ENCODE data around the gene CWC27.

Gene CWC27

GRCh38 chr5:65047948-65048690 lies 279.4 kb downstream of the CWC27 start:
- Mint-ChIP-seq H3K4me1 (ENCODE audit: low read depth) (peaks cover 5% of the 10 kb centered on the region), H3K9me3 (no peaks in the 10 kb centered on the region), H3K36me3 (ENCODE audit: low read depth) (no peaks in the 10 kb centered on the region), H3K4me3 (no peak overlapping the region), H3K27ac (no peak overlapping the region), H3K27me3 (no peaks in the 10 kb centered on the region)
- DNase-seq: no peak

DNA sequence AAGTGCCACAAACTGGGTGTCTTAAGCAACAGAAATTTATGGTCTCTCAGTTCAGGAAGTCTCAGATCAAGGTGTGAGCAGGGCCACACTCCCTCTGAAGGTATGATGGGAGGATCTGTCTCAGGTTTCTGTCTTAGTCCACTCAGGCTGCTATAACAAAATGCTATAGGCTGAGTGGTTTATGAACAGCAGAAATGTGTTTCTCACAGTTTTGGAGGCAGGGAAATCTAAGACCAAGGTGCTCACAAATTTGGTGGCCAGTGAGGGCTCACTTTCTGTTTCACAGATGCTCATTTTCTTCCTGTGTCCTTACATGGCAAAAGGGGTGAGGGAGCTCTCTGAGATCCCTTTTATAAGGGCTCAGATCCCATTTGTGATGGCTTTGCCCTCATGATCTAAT lies 281.4 kb downstream of the CWC27 start:
- H3K9me3 Mint-ChIP-seq: no peaks in the 10 kb centered on the region
- no peak overlapping the region for H3K4me3 Mint-ChIP-seq
- DNase-seq: no peak
- no peaks in the 10 kb centered on the region for H3K27me3 Mint-ChIP-seq
- H3K36me3 Mint-ChIP-seq (ENCODE audit: low read depth): no peaks in the 10 kb centered on the region
- peaks cover 5% of the 10 kb centered on the region for H3K4me1 Mint-ChIP-seq (ENCODE audit: low read depth)
- no peak overlapping the region for H3K27ac Mint-ChIP-seq

- H3K36me3 Mint-ChIP-seq (ENCODE audit: low read depth): no peaks in the 10 kb centered on the region
- DNase-seq: no peak
- H3K9me3 Mint-ChIP-seq: no peaks in the 10 kb centered on the region
- no peaks in the 10 kb centered on the region for H3K27me3 Mint-ChIP-seq
- peaks cover 5% of the 10 kb centered on the region for H3K4me1 Mint-ChIP-seq (ENCODE audit: low read depth)
- H3K4me3 Mint-ChIP-seq: no peak overlapping the region
- H3K27ac Mint-ChIP-seq: no peak overlapping the region
Measured at GRCh38 chr5:65050826-65051498, 282.2 kb downstream of the CWC27 start.

- peaks cover 2% of the 10 kb centered on the region for H3K4me1 Mint-ChIP-seq (ENCODE audit: low read depth)
- H3K9me3 Mint-ChIP-seq: no peaks in the 10 kb centered on the region
- H3K27ac Mint-ChIP-seq: no peak overlapping the region
- DNase-seq: no peak
- no peaks in the 10 kb centered on the region for H3K36me3 Mint-ChIP-seq (ENCODE audit: low read depth)
- H3K4me3 Mint-ChIP-seq: no peak overlapping the region
- H3K27me3 Mint-ChIP-seq: no peaks in the 10 kb centered on the region
Measured at GRCh38 chr5:65055938-65056337, 287.2 kb downstream of the CWC27 start.

DNA sequence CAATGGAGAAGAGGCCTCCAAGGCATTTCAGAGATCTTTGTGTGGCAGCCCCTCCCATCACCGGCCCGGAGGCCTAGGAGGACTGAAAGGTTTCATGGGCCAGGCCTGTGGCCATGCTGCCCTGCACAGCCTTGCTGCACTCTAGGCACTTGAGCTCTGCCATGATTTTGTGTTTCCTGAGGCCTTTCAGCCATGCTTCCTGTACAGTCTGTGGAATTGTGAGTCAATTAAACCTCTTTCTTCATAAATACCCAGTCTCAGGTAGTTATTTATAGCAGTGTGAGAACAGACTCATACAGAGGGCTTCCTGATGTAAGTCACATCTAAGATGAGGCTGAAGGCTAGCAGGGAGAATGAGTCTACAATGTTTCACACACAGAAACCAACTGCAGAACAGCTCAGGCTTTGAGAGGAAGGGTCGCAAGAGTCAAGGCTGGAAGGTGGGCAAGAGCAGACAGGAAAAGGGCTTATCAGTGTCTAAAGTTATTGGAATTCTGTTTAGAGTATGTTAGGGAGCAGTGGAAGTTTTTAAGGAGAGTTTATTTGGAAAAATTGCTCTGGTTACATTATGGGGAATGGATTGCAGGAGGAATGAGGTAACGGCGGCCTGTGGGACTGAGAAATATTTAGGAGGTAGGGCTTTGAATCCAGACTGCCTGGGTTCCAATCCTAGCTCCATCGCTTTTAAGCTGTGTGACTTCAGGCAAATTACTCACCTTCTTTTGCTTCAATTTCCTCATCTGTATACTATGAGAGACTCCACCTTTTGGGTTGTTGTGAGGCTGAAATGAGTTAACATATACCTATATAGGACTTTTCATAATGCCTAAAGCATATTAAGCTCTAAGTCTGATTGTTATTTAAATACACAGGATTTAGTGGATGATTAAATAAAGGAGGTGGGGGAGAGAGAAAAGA lies 291.2 kb downstream of the CWC27 start:
- Mint-ChIP-seq H3K4me3 (no peak overlapping the region), H3K4me1 (ENCODE audit: low read depth) (peaks cover 2% of the 10 kb centered on the region), H3K36me3 (ENCODE audit: low read depth) (no peaks in the 10 kb centered on the region), H3K27ac (no peak overlapping the region), H3K27me3 (no peaks in the 10 kb centered on the region), H3K9me3 (no peaks in the 10 kb centered on the region)
- no peak for DNase-seq

DNA sequence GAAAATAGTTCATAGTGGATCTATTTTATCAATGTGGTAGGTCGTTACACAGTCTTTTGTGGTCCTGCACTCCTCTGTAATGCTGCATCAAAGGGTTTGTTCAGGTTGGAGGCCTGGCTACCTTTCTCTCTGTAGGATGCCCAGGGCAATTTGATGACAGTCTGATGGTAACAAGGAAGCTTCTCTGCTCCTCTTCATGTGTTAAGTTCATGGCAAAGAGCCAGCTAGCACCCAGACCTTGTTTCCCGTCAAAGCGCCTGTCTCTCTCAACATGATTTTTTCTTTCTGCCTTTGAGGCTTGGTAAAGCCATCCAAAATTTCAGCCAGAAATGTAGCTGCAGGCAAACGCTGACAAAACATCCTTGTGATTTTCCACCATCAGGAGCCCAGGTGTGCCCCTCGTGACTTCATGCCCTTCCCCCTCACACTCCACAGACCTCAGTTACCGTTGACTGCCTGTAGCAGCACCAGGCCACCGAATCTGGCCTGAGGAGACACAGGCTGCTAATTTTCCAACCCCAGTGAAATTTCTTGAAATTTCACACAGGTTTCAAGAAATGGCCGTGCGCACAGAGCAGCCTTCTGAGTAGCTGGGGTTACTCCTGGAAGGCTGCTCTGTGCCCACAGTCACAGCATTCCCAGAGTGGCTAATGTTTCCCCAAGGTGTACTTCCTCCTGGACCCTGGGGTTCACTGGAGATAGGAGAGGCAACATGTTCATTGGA lies 292.7 kb downstream of the CWC27 start:
- Mint-ChIP-seq H3K27me3 (no peaks in the 10 kb centered on the region), H3K27ac (no peak overlapping the region), H3K4me3 (no peak overlapping the region), H3K4me1 (ENCODE audit: low read depth) (peaks cover 2% of the 10 kb centered on the region), H3K9me3 (no peaks in the 10 kb centered on the region), H3K36me3 (ENCODE audit: low read depth) (no peaks in the 10 kb centered on the region)
- DNase-seq: no peak

- DNase-seq: no peak
- H3K4me1 Mint-ChIP-seq (ENCODE audit: low read depth): peaks cover 2% of the 10 kb centered on the region
- H3K9me3 Mint-ChIP-seq: no peaks in the 10 kb centered on the region
- H3K36me3 Mint-ChIP-seq (ENCODE audit: low read depth): no peaks in the 10 kb centered on the region
- no peaks in the 10 kb centered on the region for H3K27me3 Mint-ChIP-seq
- no peak overlapping the region for H3K27ac Mint-ChIP-seq
- H3K4me3 Mint-ChIP-seq: no peak overlapping the region
Measured at GRCh38 chr5:65061974-65062353, 293.2 kb downstream of the CWC27 start.

DNA sequence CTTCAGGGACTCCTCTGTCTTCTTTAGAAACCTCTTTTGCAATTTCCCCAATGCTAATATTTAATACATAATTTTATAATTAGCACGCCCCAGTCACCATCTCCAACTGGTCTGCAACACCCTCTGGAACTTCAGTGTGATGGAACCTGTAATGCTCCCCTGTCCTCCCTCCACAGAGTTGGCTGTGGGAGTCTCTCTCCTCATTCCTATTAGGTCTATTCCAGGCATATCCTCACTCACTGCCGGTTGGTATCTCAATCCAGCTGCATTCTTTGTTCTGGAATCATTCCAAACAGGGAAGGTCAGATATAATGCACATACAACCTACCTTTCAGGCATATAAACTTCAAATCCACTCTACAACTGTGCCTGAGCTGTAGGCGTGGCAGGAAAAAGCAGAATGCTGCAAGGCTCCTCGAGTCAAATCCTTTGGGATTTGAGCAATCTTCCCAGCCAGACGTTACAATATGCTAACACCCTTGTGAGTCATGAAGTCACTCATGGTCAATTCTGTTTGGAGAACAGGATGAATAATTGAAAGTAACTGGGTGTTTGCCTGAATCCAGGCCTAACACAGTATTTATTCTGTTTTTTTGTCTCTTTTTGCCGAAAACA lies 293.8 kb downstream of the CWC27 start:
- H3K27me3 Mint-ChIP-seq: no peaks in the 10 kb centered on the region
- no peak overlapping the region for H3K27ac Mint-ChIP-seq
- H3K36me3 Mint-ChIP-seq (ENCODE audit: low read depth): no peaks in the 10 kb centered on the region
- no peak overlapping the region for H3K4me3 Mint-ChIP-seq
- peaks cover 2% of the 10 kb centered on the region for H3K4me1 Mint-ChIP-seq (ENCODE audit: low read depth)
- no peaks in the 10 kb centered on the region for H3K9me3 Mint-ChIP-seq
- DNase-seq: no peak

- no peak overlapping the region for H3K4me3 Mint-ChIP-seq
- no peaks in the 10 kb centered on the region for H3K9me3 Mint-ChIP-seq
- H3K4me1 Mint-ChIP-seq (ENCODE audit: low read depth): peaks cover under 1% of the 10 kb centered on the region
- H3K27me3 Mint-ChIP-seq: no peaks in the 10 kb centered on the region
- no peak overlapping the region for H3K27ac Mint-ChIP-seq
- DNase-seq: no peak
- H3K36me3 Mint-ChIP-seq (ENCODE audit: low read depth): no peaks in the 10 kb centered on the region
Measured at GRCh38 chr5:65065001-65065511, 296.3 kb downstream of the CWC27 start.

DNA sequence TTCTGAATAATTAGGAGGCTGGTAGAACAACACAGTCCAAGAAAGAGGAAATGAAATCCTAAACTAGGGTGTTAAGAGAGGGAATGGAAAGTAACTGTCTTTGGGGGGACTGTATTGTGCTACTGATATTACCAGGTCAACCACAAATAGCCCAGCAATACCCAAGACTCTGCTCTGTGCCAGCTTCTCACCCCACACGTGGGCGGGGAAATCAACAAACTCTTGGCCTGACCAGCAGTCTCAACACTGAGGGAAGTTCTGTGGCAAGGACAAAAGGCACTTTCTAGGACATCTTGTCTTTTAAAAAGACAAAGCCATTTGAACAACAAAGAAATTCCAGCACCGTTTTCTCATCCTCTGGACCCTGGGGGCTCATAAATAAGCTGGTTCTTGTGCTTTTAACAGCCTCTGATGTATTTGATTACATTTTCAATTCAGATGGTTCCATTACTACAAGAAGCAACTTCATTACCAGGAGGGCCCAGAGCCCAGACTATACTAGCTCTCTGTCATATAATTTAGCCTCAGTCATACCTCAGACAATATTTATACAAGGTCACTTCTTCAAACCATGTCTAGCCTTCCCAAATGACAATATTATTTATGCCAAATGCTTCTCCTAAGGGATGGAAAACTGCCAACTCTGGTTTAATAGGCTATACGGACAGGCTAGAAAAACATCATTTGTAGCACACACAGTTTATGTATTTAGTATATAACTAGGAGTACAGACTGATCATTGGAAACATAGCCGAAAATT lies 297.8 kb downstream of the CWC27 start:
- no peaks in the 10 kb centered on the region for H3K36me3 Mint-ChIP-seq (ENCODE audit: low read depth)
- DNase-seq: no peak
- no peaks in the 10 kb centered on the region for H3K4me1 Mint-ChIP-seq (ENCODE audit: low read depth)
- H3K4me3 Mint-ChIP-seq: no peak overlapping the region
- no peaks in the 10 kb centered on the region for H3K9me3 Mint-ChIP-seq
- no peak overlapping the region for H3K27ac Mint-ChIP-seq
- no peaks in the 10 kb centered on the region for H3K27me3 Mint-ChIP-seq

DNA sequence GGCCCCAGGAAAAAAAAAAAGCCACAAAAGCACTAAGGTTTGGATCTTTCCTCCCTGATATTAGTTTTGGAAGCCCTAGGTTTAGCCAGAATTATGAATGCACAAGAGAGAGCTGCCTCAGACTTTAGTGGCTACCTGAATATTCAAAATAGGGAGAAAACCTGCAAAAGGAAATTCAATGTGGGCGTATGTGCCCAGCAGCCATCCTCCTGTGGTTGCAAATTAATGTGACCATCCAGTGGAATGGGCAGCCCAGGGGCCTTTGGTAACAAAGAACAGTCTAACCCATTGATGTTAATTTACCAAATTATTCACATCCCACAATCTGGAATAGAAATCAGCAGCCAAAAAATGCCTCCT lies 298.4 kb downstream of the CWC27 start:
- no peak overlapping the region for H3K4me3 Mint-ChIP-seq
- H3K27me3 Mint-ChIP-seq: no peaks in the 10 kb centered on the region
- H3K4me1 Mint-ChIP-seq (ENCODE audit: low read depth): no peaks in the 10 kb centered on the region
- no peaks in the 10 kb centered on the region for H3K9me3 Mint-ChIP-seq
- DNase-seq: no peak
- no peaks in the 10 kb centered on the region for H3K36me3 Mint-ChIP-seq (ENCODE audit: low read depth)
- no peak overlapping the region for H3K27ac Mint-ChIP-seq
